ENCODE results near the gene RNF133.

DNA sequence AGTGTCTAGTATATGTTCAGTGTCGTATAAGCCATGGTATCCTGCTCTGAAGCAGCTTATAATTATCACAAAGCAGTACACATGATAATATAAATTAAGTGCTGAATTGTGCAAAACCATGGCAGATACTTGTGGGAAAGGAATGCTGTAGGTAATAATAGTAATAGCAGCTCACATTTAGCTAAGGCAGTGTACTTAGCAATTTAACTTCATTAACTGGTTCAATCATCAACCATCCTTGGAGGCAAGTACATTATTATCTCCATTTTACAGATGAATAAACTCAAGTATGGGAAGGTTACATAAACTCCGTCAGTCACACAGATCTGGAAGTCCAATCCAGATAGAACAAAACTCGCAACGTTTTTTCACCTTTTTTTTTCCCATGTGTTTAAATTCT is 25.4 kb upstream of the RNF133 start:
- TF ChIP-seq, protein P1, sequence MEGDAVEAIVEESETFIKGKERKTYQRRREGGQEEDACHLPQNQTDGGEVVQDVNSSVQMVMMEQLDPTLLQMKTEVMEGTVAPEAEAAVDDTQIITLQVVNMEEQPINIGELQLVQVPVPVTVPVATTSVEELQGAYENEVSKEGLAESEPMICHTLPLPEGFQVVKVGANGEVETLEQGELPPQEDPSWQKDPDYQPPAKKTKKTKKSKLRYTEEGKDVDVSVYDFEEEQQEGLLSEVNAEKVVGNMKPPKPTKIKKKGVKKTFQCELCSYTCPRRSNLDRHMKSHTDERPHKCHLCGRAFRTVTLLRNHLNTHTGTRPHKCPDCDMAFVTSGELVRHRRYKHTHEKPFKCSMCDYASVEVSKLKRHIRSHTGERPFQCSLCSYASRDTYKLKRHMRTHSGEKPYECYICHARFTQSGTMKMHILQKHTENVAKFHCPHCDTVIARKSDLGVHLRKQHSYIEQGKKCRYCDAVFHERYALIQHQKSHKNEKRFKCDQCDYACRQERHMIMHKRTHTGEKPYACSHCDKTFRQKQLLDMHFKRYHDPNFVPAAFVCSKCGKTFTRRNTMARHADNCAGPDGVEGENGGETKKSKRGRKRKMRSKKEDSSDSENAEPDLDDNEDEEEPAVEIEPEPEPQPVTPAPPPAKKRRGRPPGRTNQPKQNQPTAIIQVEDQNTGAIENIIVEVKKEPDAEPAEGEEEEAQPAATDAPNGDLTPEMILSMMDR (IDR thresholded peaks at IDR 0.05): no peak
- TF ChIP-seq POLR2A (IDR thresholded peaks at IDR 0.05): no peak
- no peak for TF ChIP-seq EP300 (IDR thresholded peaks at IDR 0.05)

Data from tibial nerve (tissue), 4 donors.